Left ventricle myocardium superior (tissue), 1 donor: ENCODE results near the gene SCN1B. TPM values are rescaled to one million over a fixed set of nuclear protein-coding genes. Genes with fewer than 3 reads are reported as not detected.

Experiments used
- ATAC-seq: fragments of 200-7000 bp; cut with Tn5 transposase; one replicate; pipeline ENCODE4 v1.9.1; 2020; ENCODE audit warnings: mild to moderate bottlenecking, moderate library complexity
- DNase-seq: peaks from one replicate; pipeline ENCODE4 v3.0.0-alpha.2; 2020
- intact Hi-C: fragments of 100-400 bp; cut with micrococcal nuclease; formaldehyde crosslinking; loops from one replicate; pipeline ENCODE4 v1.11.0; 2022
- total RNA-seq: library from RNA; stranded (reverse); fragmentation: NEBNext Ultra II Directional; extraction: Animal tissue kit (Norgen Biotek cat#: 25700); gene quantifications from one replicate; pipeline ENCODE4 v1.2.1, GENCODE V29; 2021
- donor health status: DM: no; HTN: yes; CAD: no; lungs with severe emphysema.

SCN1B gene
- total RNA-seq, 1 donor from 2014 or later, result 45.7 TPM

- intact Hi-C loops, result no loop called here
- DNase-seq (no peak), ATAC-seq (no peak)
These were observed 50.9 kb downstream of the SCN1B start for GRCh38 chr19:35081201-35081600.

DNA sequence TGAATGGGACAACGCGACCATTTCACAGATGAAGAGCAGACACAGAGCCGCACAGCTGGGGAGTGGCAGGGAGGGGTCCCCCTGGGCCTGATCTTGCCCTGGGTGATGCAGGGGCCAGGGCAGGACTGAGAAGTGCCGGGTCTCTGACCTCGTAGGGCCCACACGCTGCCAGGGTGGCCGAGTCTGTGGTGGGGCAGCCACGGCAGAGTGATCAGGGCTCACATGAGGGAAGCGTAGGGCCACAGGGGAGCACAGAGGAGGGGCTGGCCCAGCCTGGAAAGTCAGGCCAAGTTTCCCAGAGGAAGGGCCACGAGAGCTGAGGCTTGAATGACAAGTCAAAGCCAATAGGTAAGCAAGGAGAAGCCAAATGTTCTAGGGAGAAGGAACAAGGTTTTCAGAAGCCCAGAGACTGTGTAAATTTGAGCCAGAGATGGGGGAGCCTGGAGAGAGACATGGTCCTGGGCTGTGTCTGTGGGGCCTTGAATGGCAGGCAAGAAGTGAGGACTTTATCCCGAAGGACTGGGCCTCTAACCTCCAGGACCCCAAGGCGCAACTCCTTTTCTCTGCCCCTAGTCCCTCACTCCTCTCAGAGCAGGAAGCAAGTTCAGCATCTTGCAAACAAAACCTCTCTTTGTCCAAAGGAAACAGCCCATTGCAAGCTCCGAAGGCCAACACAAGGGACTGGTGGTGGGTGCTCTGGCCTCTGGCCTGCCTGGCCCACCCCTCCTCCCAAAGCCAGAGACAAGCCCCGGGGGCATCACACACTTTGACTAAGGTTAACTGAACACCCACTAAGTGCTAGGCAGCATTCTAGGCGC is 53.6 kb downstream of the SCN1B start:
- ATAC-seq, result no peak
- DNase-seq, result no peak
- intact Hi-C loops, result no loop called here

GRCh38 chr19:35084509-35084762 is 54.2 kb downstream of the SCN1B start:
- ATAC-seq (no peak), DNase-seq (no peak)
- intact Hi-C loops, result no loop called here

DNA sequence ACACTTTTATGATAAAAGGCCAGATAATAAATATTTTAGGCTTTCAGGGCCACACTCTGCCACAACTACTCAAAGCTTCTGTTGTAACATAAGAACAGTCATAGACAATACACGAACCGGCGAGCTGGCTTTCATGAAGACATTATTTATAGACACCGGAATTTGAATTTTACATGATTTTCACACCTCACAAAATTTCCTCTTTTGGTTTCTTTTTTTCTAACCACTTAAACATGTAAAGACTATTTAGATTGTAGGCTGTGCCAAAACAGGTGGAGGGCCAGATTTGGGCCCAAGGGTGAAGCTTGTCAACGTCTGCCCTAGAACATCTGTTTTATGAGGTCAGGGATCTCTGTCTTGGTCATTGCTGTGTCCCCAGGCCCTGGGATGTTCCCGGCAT is 55.7 kb downstream of the SCN1B start:
- ATAC-seq (no peak), DNase-seq (no peak)
- intact Hi-C loops, result no loop called here

GRCh38 chr19:35086455-35086854 is 56.2 kb downstream of the SCN1B start:
- ATAC-seq, result no peak
- intact Hi-C loops, result no loop called here
- DNase-seq, result no peak

GRCh38 chr19:35087393-35087792 is 57.1 kb downstream of the SCN1B start:
- ATAC-seq, result no peak
- DNase-seq, result no peak
- intact Hi-C loops, result no loop called here

- intact Hi-C loops, result no loop called here
- DNase-seq (no peak), ATAC-seq (no peak)
These were observed 58.1 kb downstream of the SCN1B start for GRCh38 chr19:35088131-35088913.

- ATAC-seq (no peak), DNase-seq (no peak)
- intact Hi-C loops, result no loop called here
These were observed 59.3 kb downstream of the SCN1B start for GRCh38 chr19:35089554-35089953.

Other genes with a start within 250 kb of the SCN1B start
- gene ZNF30, start 103.6 kb upstream of the SCN1B start, total RNA-seq, result 3.7 TPM
- gene ZNF792, start 66.2 kb upstream of the SCN1B start, total RNA-seq, result 3.4 TPM
- 30.6 TPM for gene GRAMD1A, start 30.1 kb upstream of the SCN1B start, total RNA-seq
- gene HPN, start 11.3 kb downstream of the SCN1B start, total RNA-seq, result 9.8 TPM
- gene FXYD3, start 85.4 kb downstream of the SCN1B start, total RNA-seq, result 3.1 TPM
- 9.0 TPM for gene LGI4, start 104.6 kb downstream of the SCN1B start, total RNA-seq
- 489 TPM for gene FXYD1, start 108.4 kb downstream of the SCN1B start, total RNA-seq
- gene FXYD7, start 112.8 kb downstream of the SCN1B start, total RNA-seq, result not detected
- gene FXYD5, start 124.3 kb downstream of the SCN1B start, total RNA-seq, result 21.2 TPM
- gene FAM187B, start 198.3 kb downstream of the SCN1B start, total RNA-seq, result not detected
- gene LSR, start 218.5 kb downstream of the SCN1B start, total RNA-seq, result 6.1 TPM
- gene USF2, start 238.5 kb downstream of the SCN1B start, total RNA-seq, result 170 TPM